OCI-LY3 (cell line): ENCODE results near the gene CD38.

Source experiments
- H2AFZ ChIP-seq: fragments of 200-600, 300-600 bp; shearing (Covaris generic); 2 replicates; pipeline ENCODE4 v1.6.0; 2014; ENCODE audit warnings: antibody characterized with exemption, low read depth, low read length
- H3K27ac ChIP-seq: fragments of 200-600, 300-600 bp; sonication (generic); 2 replicates; pipeline ENCODE4 v1.5.1; 2014; ENCODE audit warnings: mild to moderate bottlenecking, low read length, moderate library complexity, mixed read lengths
- H3K27me3 ChIP-seq: fragments of 200-600, 300-600 bp; sonication (generic); 2 replicates; pipeline ENCODE4 v1.6.1; 2014; ENCODE audit warnings: low read depth, low read length, mixed read lengths
- H3K36me3 ChIP-seq: fragments of 200-600, 300-600 bp; sonication (generic); replicated peaks from 2 replicates; pipeline ENCODE3; 2014; ENCODE audit warnings: low read depth, low read length, mixed read lengths
- H3K4me1 ChIP-seq: fragments of 300-600, 200-600 bp; sonication (generic); 2 replicates; pipeline ENCODE4 v1.6.1; 2014; ENCODE audit warnings: low read length, mixed read lengths
- H3K4me2 ChIP-seq: fragments of 200-600, 300-600 bp; sonication (generic); 2 replicates; pipeline ENCODE4 v1.6.1; 2014; ENCODE audit warnings: low read length, mixed read lengths
- H3K4me3 ChIP-seq: fragments of 300-600, 200-600 bp; sonication (generic); 2 replicates; pipeline ENCODE4 v1.5.1; 2014; ENCODE audit warnings: antibody characterized with exemption, mild to moderate bottlenecking, low read length, moderate library complexity
- H3K79me2 ChIP-seq: fragments of 300-600, 200-600 bp; shearing (Covaris generic); 2 replicates; pipeline ENCODE4 v1.6.1; 2014; ENCODE audit warnings: mild to moderate bottlenecking, low read length, mixed read lengths
- H3K9ac ChIP-seq: fragments of 300-600, 200-600 bp; shearing (Covaris generic); 2 replicates; pipeline ENCODE4 v1.6.0; 2014; ENCODE audit warnings: mild to moderate bottlenecking, low read length, moderate library complexity
- H3K9me3 ChIP-seq: fragments of 200-600, 300-600 bp; shearing (Covaris generic); 2 replicates; pipeline ENCODE4 v1.6.1; 2014; ENCODE audit warnings: low read length, mixed read lengths; ENCODE audit not compliant: insufficient read depth
- H4K20me1 ChIP-seq: fragments of 200-600, 300-600 bp; sonication (generic); 2 replicates; pipeline ENCODE4 v1.6.1; 2016; ENCODE audit warnings: low read length, mixed read lengths; ENCODE audit not compliant: insufficient read depth
- CTCF ChIP-seq: fragments of 200-600, 300-600 bp; sonication (generic); IDR thresholded peaks from 2 replicates; pipeline ENCODE4 v1.5.1; 2014; ENCODE audit warnings: antibody characterized with exemption, low read length, low read depth
- EZH2phosphoT487 ChIP-seq: fragments of 200-600 bp; shearing (Covaris generic); IDR thresholded peaks from 2 replicates; pipeline ENCODE4 v1.6.1; 2018; ENCODE audit warnings: antibody characterized with exemption, mixed run types, low read depth

Gene CD38

GRCh38 chr4:15848191-15848842, 70.2 kb downstream of the CD38 start:
- TF ChIP-seq CTCF: no peak
- no peak for TF ChIP-seq EZH2phosphoT487
- Histone ChIP-seq H3K79me2 (no peaks in the 10 kb centered on the region), H3K4me1 (no peaks in the 10 kb centered on the region), H2AFZ (no peak overlapping the region), H3K9me3 (no peaks in the 10 kb centered on the region), H3K4me2 (no peak overlapping the region), H3K4me3 (no peak overlapping the region), H3K36me3 (no peaks in the 10 kb centered on the region), H3K9ac (no peak overlapping the region), H3K27ac (no peak overlapping the region), H3K27me3 (no peaks in the 10 kb centered on the region), H4K20me1 (no peaks in the 10 kb centered on the region)

- no peak overlapping the region for H3K4me2 ChIP-seq
- no peaks in the 10 kb centered on the region for H3K27me3 ChIP-seq
- no peaks in the 10 kb centered on the region for H3K36me3 ChIP-seq
- no peak for TF ChIP-seq CTCF
- no peak for TF ChIP-seq EZH2phosphoT487
- no peaks in the 10 kb centered on the region for H3K4me1 ChIP-seq
- no peak overlapping the region for H3K9ac ChIP-seq
- no peaks in the 10 kb centered on the region for H3K79me2 ChIP-seq
- H3K4me3 ChIP-seq: no peak overlapping the region
- H3K9me3 ChIP-seq: no peaks in the 10 kb centered on the region
- H3K27ac ChIP-seq: no peak overlapping the region
- no peaks in the 10 kb centered on the region for H4K20me1 ChIP-seq
- H2AFZ ChIP-seq: no peak overlapping the region
These were observed 73.8 kb downstream of the CD38 start for GRCh38 chr4:15851969-15852368.

- Histone ChIP-seq H2AFZ (no peak overlapping the region), H3K4me1 (no peaks in the 10 kb centered on the region), H3K79me2 (no peaks in the 10 kb centered on the region), H3K4me3 (no peak overlapping the region), H4K20me1 (no peaks in the 10 kb centered on the region), H3K9ac (no peak overlapping the region), H3K36me3 (no peaks in the 10 kb centered on the region), H3K27ac (no peak overlapping the region), H3K27me3 (no peaks in the 10 kb centered on the region), H3K9me3 (no peaks in the 10 kb centered on the region), H3K4me2 (no peak overlapping the region)
- TF ChIP-seq CTCF (no peak), EZH2phosphoT487 (no peak)
These were observed 74.4 kb downstream of the CD38 start for GRCh38 chr4:15852524-15852923.

- no peak overlapping the region for H3K4me3 ChIP-seq
- H3K27me3 ChIP-seq: no peaks in the 10 kb centered on the region
- no peaks in the 10 kb centered on the region for H3K9me3 ChIP-seq
- no peaks in the 10 kb centered on the region for H3K4me1 ChIP-seq
- TF ChIP-seq EZH2phosphoT487 (no peak), CTCF (no peak)
- no peak overlapping the region for H3K9ac ChIP-seq
- H2AFZ ChIP-seq: no peak overlapping the region
- no peaks in the 10 kb centered on the region for H3K79me2 ChIP-seq
- H3K27ac ChIP-seq: no peak overlapping the region
- no peaks in the 10 kb centered on the region for H4K20me1 ChIP-seq
- no peak overlapping the region for H3K4me2 ChIP-seq
- H3K36me3 ChIP-seq: no peaks in the 10 kb centered on the region
These were observed 75.2 kb downstream of the CD38 start for GRCh38 chr4:15853345-15853744.
